AG10803 (cell line): ENCODE results near the gene MYO1E.
"Not testable (repeated sequence)": the region's sequence is repeated elsewhere in the genome, so short reads cannot be mapped to it uniquely, and the experiment has no call there.

ENCODE experiments used
- DNase-seq: peaks from one replicate; pipeline ENCODE4 v3.0.0; 2010; ENCODE audit warnings: low read depth
- H3K4me3 ChIP-seq: 2 replicates; pipeline ENCODE4 v1.5.1; 2011; ENCODE audit warnings: mild to moderate bottlenecking, low read length, control low read depth
- CTCF ChIP-seq: conservative IDR thresholded peaks from 2 replicates; pipeline ENCODE4 v1.5.1; 2011; ENCODE audit warnings: mild to moderate bottlenecking, low read length, control low read depth, inconsistent platforms

Gene MYO1E

GRCh38 chr15:59340325-59340724 is 32.3 kb downstream of the MYO1E start:
- TF ChIP-seq CTCF, result no peak
- DNase-seq, result no peak
- H3K4me3 ChIP-seq, result no peak overlapping the region

- TF ChIP-seq CTCF, result no peak
- peak; percentile 66 for DNase-seq
- H3K4me3 ChIP-seq, result no peak overlapping the region
Observed at GRCh38 chr15:59339252-59339672, 33.4 kb downstream of the MYO1E start.

- no peak for TF ChIP-seq CTCF
- no peak overlapping the region for H3K4me3 ChIP-seq
- DNase-seq, result no peak
Observed at GRCh38 chr15:59338414-59338813, 34.3 kb downstream of the MYO1E start.

GRCh38 chr15:59336725-59337124 is 35.9 kb downstream of the MYO1E start:
- not testable (repeated sequence) for DNase-seq, H3K4me3 ChIP-seq

GRCh38 chr15:59335207-59335786 is 37.4 kb downstream of the MYO1E start:
- H3K4me3 ChIP-seq, result no peak overlapping the region
- DNase-seq, result peak; percentile 69
- TF ChIP-seq CTCF, result no peak

GRCh38 chr15:59334076-59334415 is 38.6 kb downstream of the MYO1E start:
- no peak for TF ChIP-seq CTCF
- H3K4me3 ChIP-seq, result no peak overlapping the region
- DNase-seq, result no peak

- no peak overlapping the region for H3K4me3 ChIP-seq
- no peak for DNase-seq
- no peak for TF ChIP-seq CTCF
Observed at GRCh38 chr15:59333401-59334075, 39.1 kb downstream of the MYO1E start.

- DNase-seq, result no peak
- no peak overlapping the region for H3K4me3 ChIP-seq
- no peak for TF ChIP-seq CTCF
Observed at GRCh38 chr15:59332009-59332408, 40.7 kb downstream of the MYO1E start.
